TTC549 (cell line): ENCODE measurements around the gene NCOA4.
"Not testable (repeated sequence)": the region's sequence is repeated elsewhere in the genome, so short reads cannot be mapped to it uniquely, and the experiment has no call there.

Experiments used
- FAIRE-seq: peaks from 2 replicates; lab custom pipeline; 2012; peaks lifted over from hg19 to GRCh38; lab: Jason Lieb, UNC

NCOA4 gene

DNA sequence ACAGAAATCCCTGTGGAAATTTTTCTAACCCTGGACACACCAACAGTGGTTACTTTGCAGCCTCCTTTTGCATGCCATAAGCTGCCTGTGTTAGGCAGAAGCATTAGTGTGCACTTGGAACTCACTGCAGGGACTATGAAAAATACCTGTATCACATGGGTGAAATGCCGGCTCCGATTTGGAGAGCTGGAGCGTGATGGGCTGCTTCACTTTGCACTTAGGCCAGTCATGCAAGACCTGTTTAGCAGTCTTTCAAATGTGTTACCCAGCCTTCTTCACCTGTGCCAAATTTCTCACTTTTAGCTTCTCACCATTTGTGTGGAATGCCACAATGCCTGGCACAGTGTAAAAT is 11.3 kb downstream of the NCOA4 start:
- no peak for FAIRE-seq

DNA sequence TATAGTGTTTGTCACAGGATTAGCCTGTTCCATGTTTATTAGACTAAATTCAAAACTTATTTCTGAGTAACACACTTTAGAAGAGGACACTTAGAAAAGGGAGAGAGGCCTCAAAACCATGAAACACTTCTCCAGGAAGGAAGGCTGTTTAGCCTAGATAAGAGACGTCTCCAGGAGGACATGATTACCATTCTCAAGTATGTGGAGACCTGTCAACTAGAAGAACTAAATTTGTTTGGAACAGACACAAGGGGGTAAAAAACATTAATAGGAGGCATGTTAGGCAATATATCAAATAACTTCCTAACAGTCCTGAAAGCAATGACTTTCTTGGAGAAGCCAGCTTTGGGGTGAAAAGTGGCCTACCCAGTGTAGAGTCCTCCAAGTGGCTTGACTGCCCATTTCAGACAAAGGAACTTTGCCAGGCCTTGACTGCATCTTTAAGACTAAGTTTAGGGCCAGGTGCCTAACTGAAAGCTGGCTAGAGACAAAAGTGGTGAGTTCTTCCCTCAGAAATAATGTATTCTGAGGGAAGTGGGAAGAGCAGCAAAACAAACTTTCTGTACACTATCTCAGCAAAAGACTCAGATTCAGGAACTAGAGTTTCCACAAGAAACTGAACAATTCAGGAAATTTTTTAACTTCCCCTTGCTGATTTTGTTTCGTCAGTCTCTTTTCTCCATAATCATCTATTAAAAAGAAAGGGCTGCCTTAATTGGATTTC is 11.8 kb downstream of the NCOA4 start:
- no peak for FAIRE-seq

DNA sequence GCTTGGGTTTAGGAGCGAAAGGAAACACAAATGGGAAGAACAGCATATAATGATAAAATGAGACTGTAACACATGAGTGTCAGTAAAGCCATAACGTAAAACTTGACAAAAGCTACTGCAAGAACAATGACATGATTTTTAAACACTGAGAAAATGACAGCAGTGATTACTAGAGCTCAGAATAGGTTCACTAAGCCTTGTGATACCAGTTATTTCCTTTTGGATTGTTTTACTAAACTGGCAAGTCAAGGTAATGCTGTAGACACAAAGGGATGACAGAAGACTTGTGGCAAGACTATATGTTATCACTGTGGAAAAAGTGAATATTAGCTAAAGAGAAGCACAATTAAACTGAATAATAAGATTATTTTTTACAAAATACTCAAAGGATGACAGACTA is 12.7 kb downstream of the NCOA4 start:
- no peak for FAIRE-seq

DNA sequence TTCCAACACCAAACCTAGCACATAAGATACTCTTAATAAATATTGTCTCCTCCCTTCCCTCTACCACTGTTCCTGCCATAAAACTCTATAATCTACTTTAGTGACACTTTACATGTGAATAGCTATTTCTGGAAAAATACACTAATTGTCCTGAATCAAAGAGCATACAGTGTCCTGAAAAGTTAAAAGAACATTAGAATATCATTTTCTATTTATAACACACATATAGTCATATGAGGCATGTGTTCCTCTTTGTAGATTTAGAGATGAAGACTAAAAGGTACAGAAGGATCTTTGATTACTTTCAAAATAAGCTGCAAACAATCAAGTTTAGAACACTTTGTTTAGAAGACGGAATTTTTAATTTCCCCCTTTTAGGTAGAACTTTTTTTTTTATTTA is 13.6 kb downstream of the NCOA4 start:
- no peak for FAIRE-seq

DNA sequence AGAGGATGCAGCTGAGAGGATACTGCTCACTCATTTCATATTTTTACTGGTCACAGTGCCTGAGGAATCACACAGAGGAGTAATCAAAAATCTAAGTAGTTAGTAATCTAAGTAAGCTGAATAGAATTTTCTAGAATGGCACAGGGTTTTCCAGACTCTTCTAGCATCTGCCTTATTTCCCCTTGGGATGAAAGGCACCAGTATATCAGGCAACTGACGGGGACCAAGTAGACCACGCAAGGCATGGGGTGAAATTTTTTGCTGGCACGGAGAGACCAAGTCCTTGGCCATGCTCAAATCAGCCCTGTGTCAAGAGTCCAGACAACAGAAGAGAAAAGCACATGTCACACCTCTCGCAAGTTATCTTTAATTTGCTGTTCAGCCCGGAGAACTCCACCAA is 14.2 kb downstream of the NCOA4 start:
- no peak for FAIRE-seq

DNA sequence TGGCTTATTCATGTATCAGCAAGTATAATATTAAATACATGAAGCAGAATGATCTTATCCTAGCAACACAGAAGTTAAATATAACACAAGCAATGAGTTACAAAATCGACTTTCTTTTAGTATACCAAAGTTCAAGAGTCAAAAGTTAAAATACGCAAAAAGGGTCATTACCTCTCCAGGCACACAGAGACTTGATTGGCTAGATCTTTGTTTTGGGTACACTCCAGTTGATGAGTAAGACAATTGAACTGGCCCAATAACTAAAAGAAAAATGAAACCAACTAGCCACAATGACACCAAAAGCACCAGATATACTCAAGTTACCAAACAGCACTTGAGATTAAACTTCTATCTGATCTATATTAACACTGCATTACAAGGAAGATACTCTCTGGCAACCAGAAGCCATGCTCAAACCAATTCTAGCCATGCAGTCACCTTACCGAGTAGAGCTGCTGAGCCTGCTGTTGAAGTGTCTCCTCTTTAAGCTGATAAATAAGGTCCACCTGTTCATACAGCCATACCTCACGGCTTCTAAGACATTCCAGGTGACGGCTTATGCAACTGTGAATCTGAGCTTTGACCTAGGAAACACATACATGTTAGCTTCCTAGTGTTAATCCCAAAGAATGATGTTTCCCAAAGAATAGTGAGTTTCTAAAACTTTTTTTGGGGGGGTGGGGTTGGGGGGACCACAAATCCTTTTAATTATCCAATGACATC is 15.6 kb downstream of the NCOA4 start:
- no peak for FAIRE-seq

DNA sequence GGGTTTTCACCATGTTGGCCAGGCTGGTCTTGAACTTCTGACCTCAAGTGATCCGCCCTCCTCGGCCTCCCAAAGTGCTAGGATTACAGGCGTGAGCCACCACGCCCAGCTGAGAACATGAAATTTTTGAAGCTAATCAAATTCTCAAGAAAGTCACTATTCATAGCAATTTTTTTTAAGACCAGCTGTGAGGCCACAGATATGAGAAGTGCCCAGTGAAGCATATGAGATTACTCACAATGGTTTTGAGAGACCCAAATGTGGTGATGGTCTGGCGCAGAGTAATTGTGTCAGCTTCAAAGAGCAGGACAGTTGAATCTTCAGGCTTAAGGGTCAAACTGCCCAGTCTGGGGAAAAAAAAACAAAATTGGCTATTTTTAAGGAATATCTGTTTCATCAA is 16.2 kb downstream of the NCOA4 start:
- no peak for FAIRE-seq

DNA sequence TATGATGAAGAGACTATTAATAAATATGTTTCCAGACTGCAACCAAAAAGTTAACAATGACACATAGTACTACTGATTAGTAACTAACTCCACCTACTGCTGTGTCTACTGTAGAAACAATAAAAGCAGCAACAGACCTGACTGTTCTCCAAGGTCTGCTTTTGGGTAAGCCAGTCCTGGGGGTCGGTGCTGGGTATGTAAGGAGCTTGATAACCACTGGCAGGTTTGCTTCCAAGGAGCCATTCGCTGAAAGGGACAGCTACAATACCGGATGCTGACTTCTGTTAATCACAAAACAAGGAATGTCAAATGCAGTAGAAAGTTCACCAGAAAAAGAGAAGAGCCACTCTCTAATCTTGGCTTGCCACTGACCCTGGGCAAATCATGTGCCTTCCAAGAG is 17.7 kb downstream of the NCOA4 start:
- FAIRE-seq: no peak

DNA sequence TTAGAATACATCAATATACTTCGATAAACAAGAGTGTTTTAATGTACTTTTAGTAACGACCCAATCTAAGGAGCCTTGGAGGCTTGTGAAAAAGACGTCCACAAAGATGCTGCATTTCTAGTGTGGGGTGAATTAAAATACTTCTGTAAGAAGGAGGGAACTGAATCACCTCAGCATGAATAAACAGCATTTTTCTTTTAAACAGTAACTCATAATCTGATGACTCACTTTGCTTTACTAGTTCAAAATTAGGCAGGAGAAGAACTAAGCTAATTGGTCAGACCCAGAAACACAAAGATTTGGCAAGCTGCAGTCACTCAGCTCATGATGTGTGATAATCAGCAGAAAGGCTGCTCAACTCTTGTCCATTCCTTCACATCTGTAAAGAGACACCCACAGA is 24.2 kb downstream of the NCOA4 start:
- FAIRE-seq: no peak

DNA sequence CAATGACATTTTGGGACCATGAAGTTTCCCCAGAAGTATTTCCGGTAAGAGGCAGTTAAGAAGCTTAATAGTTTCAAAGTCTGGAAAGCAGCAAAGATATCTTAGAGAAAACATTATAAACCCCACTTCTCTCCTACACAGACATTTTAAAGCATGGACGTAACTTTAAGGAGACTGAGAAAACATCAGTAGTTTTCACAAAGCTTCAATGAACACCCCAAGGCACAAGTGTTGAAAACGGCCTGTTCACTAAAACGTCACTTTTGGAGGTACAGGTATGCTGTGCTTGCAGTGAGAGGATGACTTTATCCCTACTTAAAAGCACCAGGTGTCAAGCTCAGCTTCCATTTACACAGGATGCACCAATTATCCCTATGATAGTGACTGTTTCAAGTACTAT is 25.0 kb downstream of the NCOA4 start:
- no peak for FAIRE-seq

DNA sequence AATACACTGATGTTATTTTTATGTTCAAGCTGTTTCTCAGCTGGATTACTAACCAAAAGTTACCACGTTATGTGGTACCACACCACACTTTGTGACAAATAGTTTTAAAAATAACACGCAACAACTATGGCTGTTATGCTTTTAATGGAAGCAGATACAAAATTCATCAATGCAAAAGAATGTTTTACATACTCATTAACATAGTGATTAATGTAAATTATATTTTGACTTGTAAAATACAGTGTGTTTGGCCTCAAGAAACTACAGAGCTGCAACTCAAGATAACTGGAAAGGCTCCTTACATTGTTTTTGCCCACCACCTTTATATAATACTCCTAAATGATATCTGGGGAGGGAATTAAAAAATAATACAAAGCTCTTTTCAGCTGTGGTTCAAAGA is 25.5 kb downstream of the NCOA4 start:
- no peak for FAIRE-seq

DNA sequence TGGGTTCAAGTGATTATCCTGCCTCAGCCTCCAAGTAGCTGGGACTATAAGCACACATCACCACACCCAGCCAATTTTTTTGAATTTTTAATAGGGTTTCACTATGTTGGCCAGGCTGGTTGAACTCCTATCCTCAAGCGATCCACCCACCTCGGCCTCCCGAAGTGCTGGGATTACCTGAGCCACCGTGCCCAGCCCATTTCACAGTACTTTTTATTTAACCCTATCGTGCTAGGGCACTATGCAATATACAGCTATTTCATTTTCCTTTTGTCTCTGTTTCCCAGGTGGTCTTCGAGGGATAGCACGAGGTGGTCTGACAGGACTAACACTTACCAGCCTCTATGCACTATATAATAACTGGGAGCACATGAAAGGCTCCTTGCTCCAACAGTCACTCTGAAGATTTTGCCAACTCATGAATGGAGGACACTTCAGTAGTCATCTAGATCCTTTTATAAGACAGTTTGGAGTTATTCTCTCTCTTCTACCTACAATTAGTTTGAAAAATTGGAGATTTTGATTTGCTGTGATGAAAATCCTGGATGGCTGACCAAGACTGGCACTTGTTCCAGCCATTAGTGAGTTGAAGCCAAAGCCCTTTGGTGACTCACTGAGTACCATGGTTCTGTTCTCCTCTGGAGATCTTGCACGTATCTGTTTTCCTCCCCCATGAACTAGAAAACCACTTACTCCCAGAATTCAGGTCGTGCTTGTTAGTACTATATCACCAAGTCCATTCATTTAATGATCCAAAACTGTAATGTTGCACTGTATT is 27.3 kb downstream of the NCOA4 start:
- no peak for FAIRE-seq

DNA sequence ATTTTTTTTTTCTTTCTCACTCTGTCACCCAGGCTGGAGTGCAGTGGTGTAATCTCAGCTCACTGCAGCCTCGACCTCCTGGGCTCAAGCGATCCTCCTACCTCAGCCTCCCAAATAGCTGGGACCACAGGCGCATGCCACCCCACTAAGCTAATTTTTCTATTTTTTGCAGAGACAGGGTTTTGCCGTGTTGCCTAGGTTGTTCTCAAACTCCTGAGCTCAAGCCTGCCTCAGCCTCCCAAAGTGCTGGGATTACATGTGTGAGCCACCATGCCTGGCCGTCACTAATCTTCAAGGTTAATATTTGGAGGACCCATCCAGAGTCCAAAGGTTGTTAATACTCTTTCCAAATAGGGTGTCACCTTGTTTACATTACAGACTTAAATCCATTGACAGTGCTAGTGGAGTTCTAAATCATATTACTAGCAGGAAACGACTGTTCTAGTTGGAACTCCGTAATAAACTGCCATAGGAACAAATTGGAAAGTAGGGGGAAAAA is 28.2 kb downstream of the NCOA4 start:
- not testable (repeated sequence) for FAIRE-seq

DNA sequence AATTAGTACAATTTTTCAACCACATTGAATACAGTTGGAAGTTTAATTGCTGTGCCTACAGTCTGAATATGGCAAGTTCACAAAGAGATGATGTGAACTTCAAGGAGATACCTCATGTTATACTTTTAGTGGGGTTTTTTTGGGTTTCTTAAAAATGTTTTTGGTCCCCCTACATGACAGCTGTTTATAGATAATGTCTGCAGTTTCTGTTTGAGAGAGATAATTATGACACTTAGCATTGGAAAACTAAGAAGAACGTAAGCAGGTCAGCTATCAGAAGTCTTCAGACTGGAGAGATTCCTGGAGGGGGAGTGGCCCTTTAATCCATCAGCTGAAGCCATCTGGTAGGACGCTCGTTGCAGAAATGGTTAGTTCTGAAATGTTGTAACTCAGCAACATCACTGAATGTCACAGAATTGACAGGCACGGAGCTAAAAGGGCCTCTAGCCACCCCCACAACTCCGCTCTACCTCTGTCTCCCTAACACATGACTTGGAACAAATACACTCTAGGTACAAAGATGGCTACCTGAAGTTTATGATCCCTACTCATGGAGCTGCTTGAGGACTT is 29.2 kb downstream of the NCOA4 start:
- FAIRE-seq: no peak

DNA sequence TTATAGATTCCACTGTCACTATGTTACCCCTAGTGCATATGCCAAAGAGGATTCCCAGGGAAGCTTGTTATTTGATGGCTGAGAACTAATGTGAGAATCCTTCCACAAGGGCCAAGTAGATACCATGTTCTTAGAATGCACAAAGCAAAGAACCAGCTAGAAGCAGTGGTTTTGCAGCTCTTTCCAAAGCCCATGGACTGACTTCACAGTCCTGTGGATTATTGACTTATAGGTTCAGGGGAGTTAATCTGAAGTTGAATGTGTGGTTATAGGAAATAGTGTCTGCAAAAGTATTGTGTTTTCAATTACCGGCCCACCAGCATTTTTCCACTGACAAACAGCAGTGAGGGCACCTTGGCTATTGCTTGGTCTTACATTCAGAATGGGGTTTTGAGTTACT is 29.9 kb downstream of the NCOA4 start:
- no peak for FAIRE-seq

DNA sequence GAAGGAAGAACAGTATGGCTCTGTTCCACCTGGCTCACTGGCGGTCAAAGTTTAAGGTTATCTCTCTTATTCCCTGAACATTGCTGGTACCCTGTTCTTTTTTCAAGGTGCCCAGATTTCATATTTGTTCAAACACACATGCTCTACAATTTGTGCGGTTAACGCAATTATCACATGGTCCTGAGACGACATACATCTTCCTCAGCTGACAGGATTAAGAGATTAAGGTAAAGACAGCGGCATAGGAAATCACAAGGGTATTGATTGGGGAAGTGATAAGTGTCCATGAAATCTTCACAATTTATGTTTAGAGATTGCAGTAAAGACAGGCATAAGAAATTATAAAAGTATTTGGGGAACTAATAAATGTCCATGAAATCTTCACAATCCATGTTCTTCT is 30.5 kb downstream of the NCOA4 start:
- not testable (repeated sequence) for FAIRE-seq

DNA sequence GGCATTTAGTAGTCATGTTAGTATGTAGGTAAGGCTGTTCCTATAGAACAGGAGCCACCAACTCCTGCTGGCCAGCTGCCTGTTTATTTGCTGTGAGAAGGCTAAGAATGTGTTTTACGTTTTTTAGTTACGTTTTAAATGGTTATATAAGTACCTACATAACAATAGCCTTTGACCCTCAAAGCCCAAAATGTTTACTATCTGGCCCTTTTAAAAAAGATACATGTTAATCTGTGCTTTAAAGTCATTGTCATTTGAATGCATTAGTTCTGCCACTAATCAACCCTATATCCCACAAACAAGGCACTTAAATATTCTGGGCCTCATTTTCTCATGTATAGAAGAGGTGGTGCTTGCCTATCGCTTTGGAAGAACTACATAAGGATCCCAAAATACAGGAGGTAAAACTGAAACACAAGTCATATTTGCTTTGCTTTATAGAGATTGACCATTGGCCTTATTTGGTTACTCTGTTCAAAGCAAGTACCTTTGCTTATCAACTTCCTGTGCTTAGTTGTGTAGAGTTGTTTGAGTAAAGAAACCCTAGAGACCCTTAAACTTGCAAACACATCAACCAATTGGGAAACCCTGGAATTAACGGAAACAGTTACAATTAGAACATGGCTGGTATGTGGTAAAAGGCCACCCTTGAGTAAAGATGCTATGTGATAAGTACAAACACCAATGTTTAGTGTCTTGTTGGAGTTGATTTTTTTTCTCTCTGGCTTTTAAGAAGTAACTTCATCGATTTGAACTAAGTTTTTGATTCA is 32.2 kb downstream of the NCOA4 start:
- FAIRE-seq: no peak

DNA sequence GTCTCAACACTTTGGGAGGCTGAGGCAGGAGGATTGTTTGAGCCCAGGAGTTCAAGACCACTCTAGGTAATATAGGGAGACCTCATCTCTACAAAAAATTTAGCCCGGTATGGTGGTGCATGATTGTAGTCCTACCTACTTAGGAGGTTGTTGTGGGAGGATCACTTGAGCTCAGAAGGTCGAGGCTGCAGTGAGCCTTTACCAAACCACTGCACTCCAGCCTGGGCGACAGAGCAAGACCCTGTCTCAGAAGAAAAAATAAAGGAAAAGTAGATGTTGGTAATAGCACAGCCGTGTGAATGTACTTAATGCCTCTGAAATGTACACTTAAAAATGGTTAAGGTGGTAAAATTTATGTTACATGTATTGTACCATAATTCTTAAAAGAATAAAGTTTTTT is 32.9 kb downstream of the NCOA4 start:
- FAIRE-seq: no peak

DNA sequence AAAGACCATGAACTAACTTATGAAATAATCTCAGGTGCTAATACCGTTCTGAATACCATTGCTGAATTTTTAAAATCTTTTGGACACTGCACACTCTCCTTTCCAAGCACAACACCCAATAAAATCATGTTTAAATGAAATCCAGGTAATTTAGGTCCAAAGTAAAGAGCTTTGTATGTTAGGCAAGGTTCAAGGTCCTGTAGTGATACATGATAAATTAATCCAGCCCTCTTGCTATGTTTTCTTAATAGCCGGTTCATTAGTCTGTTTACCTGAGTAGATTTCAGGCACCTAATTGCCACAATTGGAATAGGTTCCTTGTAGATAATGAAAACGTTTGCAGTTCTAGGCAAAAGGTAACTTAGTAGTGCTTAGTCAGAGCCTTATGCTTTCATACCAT is 44.8 kb downstream of the NCOA4 start:
- not testable (repeated sequence) for FAIRE-seq

DNA sequence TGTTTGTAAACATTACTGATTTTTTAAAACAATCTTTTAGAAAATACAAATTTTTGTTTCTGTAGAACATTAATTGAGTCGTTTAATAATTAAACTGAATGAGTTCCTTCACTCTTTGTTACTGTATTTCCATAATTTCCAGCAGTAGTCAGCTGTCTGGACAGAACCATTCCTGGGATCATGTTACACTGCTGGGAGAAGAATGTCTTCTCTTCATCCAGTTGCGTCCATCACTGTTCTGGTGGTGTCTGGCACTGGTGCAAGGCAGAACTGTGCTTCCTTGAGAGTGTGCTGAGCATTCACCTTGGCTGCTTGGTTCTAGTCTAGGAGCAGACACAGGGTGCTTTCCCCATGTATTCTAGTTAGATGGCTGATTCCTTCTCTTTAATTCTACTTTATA is 46.0 kb downstream of the NCOA4 start:
- FAIRE-seq: not testable (repeated sequence)

DNA sequence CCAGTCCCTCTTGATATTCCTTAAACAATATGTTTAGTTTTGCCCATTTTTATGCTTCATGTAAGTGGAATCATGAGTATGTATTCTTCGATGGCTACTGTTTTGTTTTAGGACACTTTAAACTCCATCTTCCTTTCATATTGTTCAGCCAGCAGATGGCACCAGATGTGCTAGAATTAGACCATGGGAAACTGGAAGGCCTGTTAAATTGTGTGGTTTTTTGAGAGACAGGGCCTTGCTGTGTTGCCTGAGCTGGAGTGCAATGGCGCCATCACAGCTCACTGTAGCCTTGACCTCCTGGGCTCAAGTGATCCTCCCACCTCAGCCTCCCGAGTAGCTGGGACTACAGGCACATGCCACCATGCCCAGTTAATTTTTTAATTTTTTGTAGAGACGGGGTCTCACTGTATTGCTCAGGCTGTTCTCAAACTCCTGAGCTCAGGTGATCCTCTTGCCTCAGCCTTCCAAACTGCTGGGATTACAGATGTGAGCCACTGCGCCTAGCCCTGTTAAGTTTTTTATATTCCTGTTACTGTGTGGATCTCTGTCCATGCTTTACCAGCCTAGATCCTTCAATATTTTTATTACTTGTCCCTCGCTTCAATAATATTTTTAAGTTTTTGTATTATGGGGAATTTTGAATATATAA is 46.8 kb downstream of the NCOA4 start:
- FAIRE-seq: not testable (repeated sequence)

DNA sequence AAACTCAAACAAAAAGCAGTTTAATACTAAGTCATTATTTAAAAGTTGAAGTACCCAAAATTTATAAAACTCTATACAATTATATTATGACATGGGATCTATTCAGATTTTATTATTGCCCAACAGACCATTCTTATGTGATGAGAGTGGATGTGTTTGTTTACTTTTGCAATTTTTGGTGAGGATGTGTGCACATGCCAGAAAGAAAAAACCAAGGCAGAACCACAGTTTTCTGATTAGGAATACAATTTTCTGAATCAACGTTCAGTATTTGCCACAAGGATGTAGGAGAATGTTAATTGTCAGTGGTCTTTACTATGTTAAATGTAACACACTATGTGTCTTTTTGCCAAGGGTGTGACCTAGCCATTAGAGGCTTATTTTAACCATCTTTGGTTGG is 49.1 kb downstream of the NCOA4 start:
- FAIRE-seq: not testable (repeated sequence)
